Measurements from ENCODE around the gene ROPN1L.
"Not testable (repeated sequence)": the region's sequence is repeated elsewhere in the genome, so short reads cannot be mapped to it uniquely, and the experiment has no call there.

The ROPN1L gene

GRCh38 chr5:10441083-10441991, at the start of gene ROPN1L:
ROPN1L (plus strand) TSS chr5:10441879; CDS start chr5:10442168, 289 bp downstream.
- Mint-ChIP-seq H3K9me3 (no peaks in the 10 kb centered on the region), H3K4me1 (peaks cover 38% of the 10 kb centered on the region), H3K27me3 (no peaks in the 10 kb centered on the region), H3K36me3 (peaks cover 1% of the 10 kb centered on the region), H3K27ac (no peak within 1 kb of the TSS), H3K4me3 (peak within 1 kb of the TSS; percentile 86)

- not testable (repeated sequence) for H3K4me3 Mint-ChIP-seq, H3K27me3 Mint-ChIP-seq, H3K9me3 Mint-ChIP-seq, H3K4me1 Mint-ChIP-seq
- H3K36me3 Mint-ChIP-seq, result peaks cover 19% of the 10 kb centered on the region
- H3K27ac Mint-ChIP-seq, result peak overlapping the region; percentile 55
These were observed 48.9 kb upstream of the ROPN1L start for GRCh38 chr5:10392567-10393328.

GRCh38 chr5:10393491-10393890, 48.2 kb upstream of the ROPN1L start:
- H3K4me3 Mint-ChIP-seq, result no peak overlapping the region
- H3K27ac Mint-ChIP-seq, result peak overlapping the region; percentile 24
- H3K27me3 Mint-ChIP-seq, result no peaks in the 10 kb centered on the region
- peaks cover 19% of the 10 kb centered on the region for H3K36me3 Mint-ChIP-seq
- H3K4me1 Mint-ChIP-seq, result peaks cover 6% of the 10 kb centered on the region
- no peaks in the 10 kb centered on the region for H3K9me3 Mint-ChIP-seq

- Mint-ChIP-seq H3K27me3 (no peaks in the 10 kb centered on the region), H3K4me1 (peaks cover 10% of the 10 kb centered on the region), H3K27ac (no peak overlapping the region), H3K36me3 (peaks cover 18% of the 10 kb centered on the region), H3K9me3 (no peaks in the 10 kb centered on the region), H3K4me3 (no peak overlapping the region)
These were observed 45.1 kb upstream of the ROPN1L start for GRCh38 chr5:10396552-10396951.

GRCh38 chr5:10399839-10400238, 41.8 kb upstream of the ROPN1L start:
- Mint-ChIP-seq H3K36me3 (peaks cover 13% of the 10 kb centered on the region), H3K9me3 (no peaks in the 10 kb centered on the region), H3K4me1 (peaks cover 10% of the 10 kb centered on the region), H3K27me3 (no peaks in the 10 kb centered on the region), H3K27ac (no peak overlapping the region), H3K4me3 (no peak overlapping the region)

GRCh38 chr5:10400411-10400810, 41.3 kb upstream of the ROPN1L start:
- H3K4me1 Mint-ChIP-seq, result peaks cover 10% of the 10 kb centered on the region
- H3K9me3 Mint-ChIP-seq, result no peaks in the 10 kb centered on the region
- H3K27ac Mint-ChIP-seq, result peak overlapping the region; percentile 41
- no peaks in the 10 kb centered on the region for H3K27me3 Mint-ChIP-seq
- H3K4me3 Mint-ChIP-seq, result no peak overlapping the region
- peaks cover 13% of the 10 kb centered on the region for H3K36me3 Mint-ChIP-seq

- Mint-ChIP-seq H3K4me1 (peaks cover 10% of the 10 kb centered on the region), H3K27me3 (no peaks in the 10 kb centered on the region), H3K9me3 (no peaks in the 10 kb centered on the region), H3K4me3 (no peak overlapping the region), H3K27ac (peak overlapping the region; percentile 59), H3K36me3 (peaks cover 13% of the 10 kb centered on the region)
These were observed 40.8 kb upstream of the ROPN1L start for GRCh38 chr5:10400831-10401230.

GRCh38 chr5:10401498-10401897, 40.2 kb upstream of the ROPN1L start:
- H3K4me3 Mint-ChIP-seq, result no peak overlapping the region
- peak overlapping the region; percentile 59 for H3K27ac Mint-ChIP-seq
- H3K4me1 Mint-ChIP-seq, result peaks cover 6% of the 10 kb centered on the region
- peaks cover 10% of the 10 kb centered on the region for H3K36me3 Mint-ChIP-seq
- no peaks in the 10 kb centered on the region for H3K27me3 Mint-ChIP-seq
- no peaks in the 10 kb centered on the region for H3K9me3 Mint-ChIP-seq

- Mint-ChIP-seq H3K27ac (no peak overlapping the region), H3K27me3 (no peaks in the 10 kb centered on the region), H3K4me1 (peaks cover 9% of the 10 kb centered on the region), H3K4me3 (no peak overlapping the region), H3K36me3 (peaks cover 12% of the 10 kb centered on the region), H3K9me3 (no peaks in the 10 kb centered on the region)
These were observed 37.9 kb upstream of the ROPN1L start for GRCh38 chr5:10403829-10404228.

GRCh38 chr5:10406651-10407050, 35.0 kb upstream of the ROPN1L start:
- Mint-ChIP-seq H3K4me1 (peaks cover 10% of the 10 kb centered on the region), H3K27me3 (no peaks in the 10 kb centered on the region), H3K36me3 (peaks cover 15% of the 10 kb centered on the region), H3K9me3 (no peaks in the 10 kb centered on the region), H3K4me3 (no peak overlapping the region), H3K27ac (no peak overlapping the region)

GRCh38 chr5:10409504-10409903, 32.2 kb upstream of the ROPN1L start:
- peak overlapping the region; percentile 10 for H3K27ac Mint-ChIP-seq
- H3K9me3 Mint-ChIP-seq, result no peaks in the 10 kb centered on the region
- peaks cover 22% of the 10 kb centered on the region for H3K36me3 Mint-ChIP-seq
- peaks cover 10% of the 10 kb centered on the region for H3K4me1 Mint-ChIP-seq
- H3K4me3 Mint-ChIP-seq, result no peak overlapping the region
- no peaks in the 10 kb centered on the region for H3K27me3 Mint-ChIP-seq

- Mint-ChIP-seq H3K36me3 (peaks cover 28% of the 10 kb centered on the region), H3K9me3 (no peaks in the 10 kb centered on the region), H3K4me3 (no peak overlapping the region), H3K4me1 (peaks cover 10% of the 10 kb centered on the region), H3K27ac (no peak overlapping the region), H3K27me3 (no peaks in the 10 kb centered on the region)
These were observed 31.0 kb upstream of the ROPN1L start for GRCh38 chr5:10410662-10411061.

GRCh38 chr5:10411336-10411735, 30.3 kb upstream of the ROPN1L start:
- Mint-ChIP-seq H3K4me1 (peaks cover 10% of the 10 kb centered on the region), H3K27me3 (no peaks in the 10 kb centered on the region), H3K4me3 (no peak overlapping the region), H3K36me3 (peaks cover 28% of the 10 kb centered on the region), H3K9me3 (no peaks in the 10 kb centered on the region), H3K27ac (no peak overlapping the region)

- no peaks in the 10 kb centered on the region for H3K27me3 Mint-ChIP-seq
- no peak overlapping the region for H3K4me3 Mint-ChIP-seq
- peaks cover 23% of the 10 kb centered on the region for H3K36me3 Mint-ChIP-seq
- no peak overlapping the region for H3K27ac Mint-ChIP-seq
- H3K9me3 Mint-ChIP-seq, result no peaks in the 10 kb centered on the region
- H3K4me1 Mint-ChIP-seq, result peaks cover 27% of the 10 kb centered on the region
These were observed 24.8 kb upstream of the ROPN1L start for GRCh38 chr5:10416868-10417267.

GRCh38 chr5:10418654-10419345, 22.9 kb upstream of the ROPN1L start:
- H3K36me3 Mint-ChIP-seq, result peaks cover 16% of the 10 kb centered on the region
- H3K27ac Mint-ChIP-seq, result peak overlapping the region; percentile 24
- no peaks in the 10 kb centered on the region for H3K9me3 Mint-ChIP-seq
- H3K4me1 Mint-ChIP-seq, result peaks cover 40% of the 10 kb centered on the region
- H3K27me3 Mint-ChIP-seq, result no peaks in the 10 kb centered on the region
- no peak overlapping the region for H3K4me3 Mint-ChIP-seq

Measured in activated naive CD4-positive, alpha-beta T cell treated with anti-CD3 and anti-CD28 coated beads, Interleukin-2, amount 50 U/mL, for 24 hours (primary cell).